HCT116 (cell line): Measurements from ENCODE around the gene CLTA. TPM values are rescaled to one million over a fixed set of nuclear protein-coding genes. Genes with fewer than 3 reads are reported as not detected.
"Not testable (repeated sequence)": the region's sequence is repeated elsewhere in the genome, so short reads cannot be mapped to it uniquely, and the experiment has no call there.

Experiments
- ATAC-seq: fragments of 200-7000 bp; cut with Tn5 transposase; 2 replicates; pipeline ENCODE4 v1.9.1; 2020; ENCODE audit warnings: mild to moderate bottlenecking, moderate library complexity
- BruUV-seq: library from RNA; stranded (reverse); fragments of 400-500 nt; replicated peaks from 2 replicates; lab custom pipeline; 2021; lab: Mats Ljungman, UMichigan
- CTCF ChIA-PET: fragments of 300-600 bp; sonication (Branson Sonifier 250); formaldehyde crosslinking; loops from one replicate; lab custom pipeline; 2021; ENCODE audit warnings: antibody characterized with exemption; lab: Charles Lee
- POLR2A ChIA-PET: fragments of 300-600, 350-600 bp; sonication (Branson Sonifier 250); formaldehyde crosslinking; loops from one replicate; lab custom pipeline; 2021; ENCODE audit warnings: antibody characterized with exemption; lab: Charles Lee
- RAD21 ChIA-PET, 2 experiments: fragments of 300-600 bp; sonication (Branson Sonifier 250); formaldehyde crosslinking; loops; one replicate each; lab custom pipeline; 2023; ENCODE audit warnings: low total read pairs in 2 of 2; ENCODE audit not compliant: uncharacterized antibody in 2 of 2, unreplicated experiment in 2 of 2, low non-redundant PET in 1 of 2; lab: Charles Lee
- DNase-seq: peaks from one replicate; pipeline ENCODE4 v3.0.0-alpha.2; 2010; ENCODE audit warnings: low read depth, low spot score
- H2AFZ ChIP-seq: fragments of 200-600 bp; shearing (Covaris generic), sonication (generic); 2 replicates; pipeline ENCODE4 v1.6.1; 2017; ENCODE audit warnings: low read depth, mixed run types, mixed read lengths, antibody characterized with exemption, low read length; ENCODE audit not compliant: poor library complexity, severe bottlenecking
- H3K27ac ChIP-seq: 2 replicates; pipeline ENCODE4 v1.5.1; 2012; ENCODE audit warnings: low read depth, low read length
- H3K27me3 ChIP-seq: fragments of 200-600 bp; sonication (generic); 2 replicates; pipeline ENCODE4 v1.6.1; 2016; ENCODE audit warnings: mixed run types, low read length, mixed read lengths; ENCODE audit not compliant: insufficient read depth
- H3K36me3 ChIP-seq, 2 experiments: fragments of 200-500 bp in 1 of 2; fragments of 200-600 bp in 1 of 2; sonication (Bioruptor generic) in 1 of 2; sonication (generic) in 1 of 2; 2 replicates each; pipeline versions ENCODE4 v1.5.1 to v1.6.1; 2014 to 2016; ENCODE audit warnings: low read length in 2 of 2, inconsistent platforms in 1 of 2, mixed read lengths in 1 of 2, mixed run types in 1 of 2; ENCODE audit not compliant: insufficient read depth in 2 of 2, control insufficient read depth in 1 of 2
- H3K4me1 ChIP-seq, 2 experiments: fragments of 200-600 bp in 1 of 2; sonication (generic) in 1 of 2; 2 replicates each; pipeline versions ENCODE4 v1.5.1 to v1.6.1; 2012 to 2017; ENCODE audit warnings: low read length in 2 of 2, inconsistent platforms in 1 of 2, mild to moderate bottlenecking in 1 of 2, mixed read lengths in 1 of 2, mixed run types in 1 of 2, moderate library complexity in 1 of 2; ENCODE audit not compliant: insufficient read depth in 2 of 2, control insufficient read depth in 1 of 2
- H3K4me2 ChIP-seq: fragments of 200-600 bp; sonication (generic); 2 replicates; pipeline ENCODE4 v1.6.1; 2017; ENCODE audit warnings: mixed run types, low read length, mixed read lengths
- H3K4me3 ChIP-seq, 2 experiments: fragments of 200-600 bp in 1 of 2; sonication (generic) in 1 of 2; replicated peaks in 1 of 2; 2 replicates each; pipeline ENCODE4 v1.5.1; 2011 to 2016; ENCODE audit warnings: low read length in 2 of 2, control low read depth in 1 of 2, low read depth in 1 of 2, mild to moderate bottlenecking in 1 of 2, mixed read lengths in 1 of 2, mixed run types in 1 of 2
- H3K79me2 ChIP-seq: fragments of 200-600 bp; sonication (generic); 2 replicates; pipeline ENCODE4 v1.6.1; 2017; ENCODE audit warnings: mild to moderate bottlenecking, mixed run types, low read length, moderate library complexity, mixed read lengths; ENCODE audit not compliant: insufficient read depth
- H3K9ac ChIP-seq: fragments of 200-600 bp; sonication (generic); 2 replicates; pipeline ENCODE4 v1.6.1; 2016; ENCODE audit warnings: low read length, mixed read lengths
- H3K9me2 ChIP-seq: fragments of 200-600 bp; sonication (generic), shearing (Covaris generic); 2 replicates; pipeline ENCODE4 v1.6.1; 2017; ENCODE audit warnings: mixed run types, mild to moderate bottlenecking, moderate library complexity; ENCODE audit not compliant: insufficient read depth
- H3K9me3 ChIP-seq, 2 experiments: fragments of 200-500 bp in 1 of 2; fragments of 200-600 bp in 1 of 2; sonication (Bioruptor generic) in 1 of 2; sonication (generic) in 1 of 2; 2 replicates each; pipeline ENCODE4 v1.6.1; 2014 to 2017; ENCODE audit warnings: low read length in 2 of 2, mixed read lengths in 2 of 2, inconsistent platforms in 1 of 2, low read depth in 1 of 2, mild to moderate bottlenecking in 1 of 2, mixed run types in 1 of 2, moderate library complexity in 1 of 2; ENCODE audit not compliant: control insufficient read depth in 1 of 2, insufficient read depth in 1 of 2
- H4K20me1 ChIP-seq: fragments of 200-600 bp; sonication (generic), shearing (Covaris generic); 2 replicates; pipeline ENCODE4 v1.6.1; 2017; ENCODE audit warnings: mixed run types, mild to moderate bottlenecking, moderate library complexity; ENCODE audit not compliant: insufficient read depth
- CBX3 ChIP-seq: IDR thresholded peaks from 2 replicates; pipeline ENCODE4 v1.6.1; 2012; ENCODE audit warnings: low read depth
- CEBPB ChIP-seq: IDR thresholded peaks from 2 replicates; pipeline ENCODE4 v1.6.1; 2012; ENCODE audit warnings: low read depth
- CTCF ChIP-seq, 3 experiments: fragments of 200-600 bp in 1 of 3; sonication (generic) in 1 of 3; IDR thresholded peaks in 2 of 3; conservative IDR thresholded peaks in 1 of 3; 2 replicates each; pipeline ENCODE4 v1.5.1; 2012 to 2017; ENCODE audit warnings: low read depth in 2 of 3, low read length in 2 of 3, antibody characterized with exemption in 1 of 3, borderline replicate concordance in 1 of 3, control low read depth in 1 of 3, mild to moderate bottlenecking in 1 of 3, mixed read lengths in 1 of 3, mixed run types in 1 of 3, moderate library complexity in 1 of 3; ENCODE audit not compliant: insufficient read depth in 1 of 3
- EGR1 ChIP-seq: IDR thresholded peaks from 2 replicates; pipeline ENCODE4 v1.6.1; 2012; ENCODE audit warnings: low read depth
- REST ChIP-seq: IDR thresholded peaks from 2 replicates; pipeline ENCODE4 v1.6.1; 2012; ENCODE audit warnings: low read depth
- SP1 ChIP-seq: IDR thresholded peaks from 2 replicates; pipeline ENCODE4 v1.6.1; 2012; ENCODE audit warnings: low read depth
- SRF ChIP-seq: IDR thresholded peaks from 2 replicates; pipeline ENCODE4 v1.6.1; 2012; ENCODE audit warnings: low read depth
- intact Hi-C: fragments of 100-400 bp; cut with micrococcal nuclease; formaldehyde crosslinking; loops from 2 replicates; pipeline ENCODE4 v1.10.0; 2022
- total RNA-seq: library from RNA; stranded (reverse); gene quantifications from one replicate; pipeline ENCODE4 v1.2.1, GENCODE V29; 2021; ENCODE audit not compliant: unreplicated experiment

CLTA gene
- total RNA-seq, 1 experiment from 2014 or later = 152 TPM

- ChIA-PET RAD21 (no interaction called here), CTCF (no interaction called here), POLR2A (interaction anchor here (1.5 kb wide), 1 partner anchor 16 kb away, joined by 4 read pairs; the partner anchor contains the start of gene CLTA)
- intact Hi-C loops = no loop called here
- TF ChIP-seq CTCF (IDR thresholded peaks at IDR 0.05 in 2 of 3, conservative IDR thresholded peaks at IDR 0.05 in 1 of 3; ENCODE audit: borderline replicate concordance in 1 of 3, insufficient read depth in 1 of 3, low read depth in 2 of 3, low read length in 2 of 3) (no peak), SRF (no peak), EGR1 (no peak), REST (no peak), CBX3 (no peak), SP1 (no peak), CEBPB (no peak)
- H3K27me3 ChIP-seq = no peaks in the 10 kb centered on the region
- H3K27ac ChIP-seq = no peak overlapping the region
- no peak overlapping the region for H2AFZ ChIP-seq
- no peaks in the 10 kb centered on the region for H3K79me2 ChIP-seq
- no peak overlapping the region for H3K4me3 ChIP-seq
- no peaks in the 10 kb centered on the region for H4K20me1 ChIP-seq
- no peak for ATAC-seq
- no peak for DNase-seq
- no peak overlapping the region for H3K4me2 ChIP-seq
- BruUV-seq = no TSS peak
- no peak overlapping the region for H3K9ac ChIP-seq
- H3K9me2 ChIP-seq = no peaks in the 10 kb centered on the region
- no peaks in the 10 kb centered on the region for H3K4me1 ChIP-seq
- H3K9me3 ChIP-seq = no peaks in the 10 kb centered on the region
- no peaks in the 10 kb centered on the region for H3K36me3 ChIP-seq
Measured at GRCh38 chr9:36174731-36175130, 16.0 kb upstream of the CLTA start.

GRCh38 chr9:36175209-36175608, 15.5 kb upstream of the CLTA start:
- H3K4me2 ChIP-seq, H3K36me3 ChIP-seq, H3K4me1 ChIP-seq, H3K9ac ChIP-seq, DNase-seq, H4K20me1 ChIP-seq, ATAC-seq, H2AFZ ChIP-seq, H3K9me2 ChIP-seq, H3K27ac ChIP-seq, H3K27me3 ChIP-seq, intact Hi-C loops, H3K79me2 ChIP-seq, BruUV-seq, RAD21 ChIA-PET, H3K9me3 ChIP-seq, H3K4me3 ChIP-seq: not testable (repeated sequence)
- ChIA-PET CTCF (interaction anchor here (0.6 kb wide), 1 partner anchor 280 kb away, joined by 3 read pairs; no protein-coding TSS in a partner anchor), POLR2A (interaction anchor here (0.7 kb wide), 1 partner anchor 8 kb away, joined by 4 read pairs; no protein-coding TSS in a partner anchor)

- CTCF ChIA-PET, H3K79me2 ChIP-seq, H2AFZ ChIP-seq, intact Hi-C loops, H3K36me3 ChIP-seq, H3K4me2 ChIP-seq, H3K4me1 ChIP-seq, H3K27ac ChIP-seq, H3K9me2 ChIP-seq, POLR2A ChIA-PET, ATAC-seq, BruUV-seq, H3K9me3 ChIP-seq, H3K4me3 ChIP-seq, DNase-seq, H3K27me3 ChIP-seq, H4K20me1 ChIP-seq, RAD21 ChIA-PET, H3K9ac ChIP-seq: not testable (repeated sequence)
Measured at GRCh38 chr9:36176496-36176895, 14.2 kb upstream of the CLTA start.
